Breast epithelium (tissue), 3 donors: ENCODE results near the gene TMEM266.

ENCODE experiments used
- CTCF ChIP-seq, 3 donors: fragments of 450-650 bp; IDR thresholded peaks; one replicate each; pipeline ENCODE4 v1.5.1; 2016 to 2017; ENCODE audit warnings: antibody characterized with exemption in 3 of 3, mild to moderate bottlenecking in 3 of 3, moderate library complexity in 3 of 3
- POLR2A ChIP-seq: fragments of 450-650 bp; IDR thresholded peaks from one replicate; pipeline ENCODE4 v1.6.1; 2016; ENCODE audit warnings: antibody characterized with exemption, mild to moderate bottlenecking, moderate library complexity
- POLR2AphosphoS5 ChIP-seq, 3 donors: sonication (generic); formaldehyde crosslinking; IDR thresholded peaks; one replicate each; pipeline ENCODE4 v1.6.1; 2017; ENCODE audit warnings: antibody characterized with exemption in 3 of 3

DNA sequence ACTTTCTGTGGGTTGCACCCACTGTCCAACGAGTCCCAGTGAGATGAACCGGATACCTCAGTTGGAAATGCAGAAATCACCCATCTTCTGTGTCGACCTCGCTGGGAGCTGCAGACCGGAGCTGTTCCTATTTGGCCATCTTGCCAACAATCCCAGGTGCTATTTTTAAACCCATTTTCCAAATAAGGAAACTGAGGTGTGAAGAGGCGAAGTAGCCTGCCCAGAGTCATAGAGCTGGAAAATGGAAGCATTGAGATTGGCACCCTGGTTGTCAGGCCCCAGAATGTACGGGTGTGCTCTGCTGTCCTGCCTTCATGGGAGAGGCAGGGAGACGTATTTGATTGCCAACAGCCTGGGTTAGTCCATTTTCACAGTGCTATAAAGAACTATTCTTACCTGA, 39.6 kb downstream of the TMEM266 start:
- TF ChIP-seq CTCF (IDR thresholded peaks at IDR 0.05) (no peak), POLR2A (no peak), POLR2AphosphoS5 (IDR thresholded peaks at IDR 0.05) (no peak)
